GM19467 (cell line): Measurements from ENCODE around the gene CISH.

Experiments used
- ATAC-seq: cut with Tn5 transposase; IDR thresholded peaks from one replicate; pipeline ENCODE4 v1.9.1; 2021; ENCODE audit warnings: mild to moderate bottlenecking, moderate library complexity; ENCODE audit not compliant: unreplicated experiment

Gene CISH

GRCh38 chr3:50637945-50638344 is 26.4 kb upstream of the CISH start:
- ATAC-seq, result no peak

- no peak for ATAC-seq
Measured at GRCh38 chr3:50637011-50637410, 25.4 kb upstream of the CISH start.

GRCh38 chr3:50635066-50635465 is 23.5 kb upstream of the CISH start:
- no peak for ATAC-seq

- ATAC-seq, result no peak
Measured at GRCh38 chr3:50633230-50633790, 21.7 kb upstream of the CISH start.

- ATAC-seq, result no peak
Measured at GRCh38 chr3:50632450-50632849, 20.9 kb upstream of the CISH start.

GRCh38 chr3:50630877-50631276 is 19.3 kb upstream of the CISH start:
- ATAC-seq, result no peak

- ATAC-seq, result no peak
Measured at GRCh38 chr3:50630394-50630793, 18.8 kb upstream of the CISH start.

- no peak for ATAC-seq
Measured at GRCh38 chr3:50628601-50629000, 17.0 kb upstream of the CISH start.

- ATAC-seq, result no peak
Measured at GRCh38 chr3:50627407-50628051, 16.0 kb upstream of the CISH start.

- ATAC-seq, result no peak
Measured at GRCh38 chr3:50626401-50626800, 14.8 kb upstream of the CISH start.

GRCh38 chr3:50625231-50626182 is 13.9 kb upstream of the CISH start:
- ATAC-seq, result no peak

GRCh38 chr3:50624634-50625033 is 13.1 kb upstream of the CISH start:
- no peak for ATAC-seq

- ATAC-seq, result no peak
Measured at GRCh38 chr3:50623840-50624474, 12.4 kb upstream of the CISH start.

- no peak for ATAC-seq
Measured at GRCh38 chr3:50622881-50623280, 11.3 kb upstream of the CISH start.

- ATAC-seq, result no peak
Measured at GRCh38 chr3:50620820-50621219, 9.2 kb upstream of the CISH start.

- no peak for ATAC-seq
Measured at GRCh38 chr3:50620420-50620819, 8.8 kb upstream of the CISH start.

GRCh38 chr3:50617911-50618481 is 6.4 kb upstream of the CISH start:
- ATAC-seq, result no peak

GRCh38 chr3:50617096-50617791 is 5.7 kb upstream of the CISH start, which contains the start of gene MAPKAPK3:
Gene MAPKAPK3, plus strand, starts transcription at chr3:50617151. Its CDS starts 415 bp downstream, at chr3:50617566.
- ATAC-seq, result peak; percentile 11

GRCh38 chr3:50616770-50617095 is 5.2 kb upstream of the CISH start:
- ATAC-seq, result peak; percentile 52

GRCh38 chr3:50616003-50616769 is 4.6 kb upstream of the CISH start:
- peak; percentile 26 for ATAC-seq
